Measurements from ENCODE around the gene EZH2. TPM values are rescaled to one million over a fixed set of nuclear protein-coding genes. Genes with fewer than 3 reads are reported as not detected.

EZH2 gene
- total RNA-seq, 2 donors from 2014 or later: 2.3 to 8.6 TPM

DNA sequence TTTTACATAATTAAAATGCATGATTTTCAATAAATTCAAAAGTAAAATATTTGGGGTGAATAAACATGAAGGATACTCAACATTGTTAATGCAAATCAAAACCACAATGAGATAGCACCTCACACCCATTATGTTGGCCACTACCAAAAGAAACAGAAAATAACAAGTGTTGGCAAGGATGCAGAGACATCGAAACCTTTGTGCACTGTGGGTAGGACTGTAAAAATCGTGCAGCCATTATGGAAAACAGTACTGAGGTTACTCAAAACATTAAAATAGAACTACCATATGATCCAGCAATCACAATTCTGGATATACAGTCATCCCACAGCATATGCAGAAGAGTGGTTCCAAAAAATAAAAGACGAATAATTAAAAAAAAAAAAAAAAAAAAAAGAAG lies 13.1 kb downstream of the EZH2 start:
- TF ChIP-seq POLR2AphosphoS5 (IDR thresholded peaks at IDR 0.05): no peak
- TF ChIP-seq, protein P1, sequence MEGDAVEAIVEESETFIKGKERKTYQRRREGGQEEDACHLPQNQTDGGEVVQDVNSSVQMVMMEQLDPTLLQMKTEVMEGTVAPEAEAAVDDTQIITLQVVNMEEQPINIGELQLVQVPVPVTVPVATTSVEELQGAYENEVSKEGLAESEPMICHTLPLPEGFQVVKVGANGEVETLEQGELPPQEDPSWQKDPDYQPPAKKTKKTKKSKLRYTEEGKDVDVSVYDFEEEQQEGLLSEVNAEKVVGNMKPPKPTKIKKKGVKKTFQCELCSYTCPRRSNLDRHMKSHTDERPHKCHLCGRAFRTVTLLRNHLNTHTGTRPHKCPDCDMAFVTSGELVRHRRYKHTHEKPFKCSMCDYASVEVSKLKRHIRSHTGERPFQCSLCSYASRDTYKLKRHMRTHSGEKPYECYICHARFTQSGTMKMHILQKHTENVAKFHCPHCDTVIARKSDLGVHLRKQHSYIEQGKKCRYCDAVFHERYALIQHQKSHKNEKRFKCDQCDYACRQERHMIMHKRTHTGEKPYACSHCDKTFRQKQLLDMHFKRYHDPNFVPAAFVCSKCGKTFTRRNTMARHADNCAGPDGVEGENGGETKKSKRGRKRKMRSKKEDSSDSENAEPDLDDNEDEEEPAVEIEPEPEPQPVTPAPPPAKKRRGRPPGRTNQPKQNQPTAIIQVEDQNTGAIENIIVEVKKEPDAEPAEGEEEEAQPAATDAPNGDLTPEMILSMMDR (IDR thresholded peaks at IDR 0.05): no peak
- no peak for TF ChIP-seq POLR2A (IDR thresholded peaks at IDR 0.05)

GRCh38 chr7:148868378-148868674 lies 15.8 kb downstream of the EZH2 start:
- H3K4me1 ChIP-seq (replicated peaks): no peaks in the 10 kb centered on the region
- WGBS: 72% methylated on average over 5 of the region's 5 CpGs
- no peaks in the 10 kb centered on the region for H3K9me3 ChIP-seq
- no peak overlapping the region for H3K4me3 ChIP-seq
- no peaks in the 10 kb centered on the region for H3K27me3 ChIP-seq (replicated peaks; ENCODE audit: insufficient read depth)
- no peak for DNase-seq (ENCODE audit: low spot score)
- no peaks in the 10 kb centered on the region for H3K36me3 ChIP-seq
- no peak overlapping the region for H3K27ac ChIP-seq
- no peak for TF ChIP-seq POLR2A (IDR thresholded peaks at IDR 0.05)
- TF ChIP-seq, protein P1 (IDR thresholded peaks at IDR 0.05): no peak
- no peak for TF ChIP-seq POLR2AphosphoS5 (IDR thresholded peaks at IDR 0.05)
- intact Hi-C loops (cut with DNase I): no loop called here

More for the DNA sequence above, 13.1 kb downstream of the EZH2 start:
- H3K27ac ChIP-seq: no peak overlapping the region
- no peak overlapping the region for H3K4me3 ChIP-seq
- H3K9me3 ChIP-seq: no peaks in the 10 kb centered on the region
- WGBS: 95% methylated on average over 3 of the region's 3 CpGs
- no peaks in the 10 kb centered on the region for H3K27me3 ChIP-seq (replicated peaks; ENCODE audit: insufficient read depth)
- H3K36me3 ChIP-seq: no peaks in the 10 kb centered on the region
- DNase-seq (ENCODE audit: low spot score): no peak
- intact Hi-C loops (cut with DNase I): no loop called here
- no peaks in the 10 kb centered on the region for H3K4me1 ChIP-seq (replicated peaks)

DNA sequence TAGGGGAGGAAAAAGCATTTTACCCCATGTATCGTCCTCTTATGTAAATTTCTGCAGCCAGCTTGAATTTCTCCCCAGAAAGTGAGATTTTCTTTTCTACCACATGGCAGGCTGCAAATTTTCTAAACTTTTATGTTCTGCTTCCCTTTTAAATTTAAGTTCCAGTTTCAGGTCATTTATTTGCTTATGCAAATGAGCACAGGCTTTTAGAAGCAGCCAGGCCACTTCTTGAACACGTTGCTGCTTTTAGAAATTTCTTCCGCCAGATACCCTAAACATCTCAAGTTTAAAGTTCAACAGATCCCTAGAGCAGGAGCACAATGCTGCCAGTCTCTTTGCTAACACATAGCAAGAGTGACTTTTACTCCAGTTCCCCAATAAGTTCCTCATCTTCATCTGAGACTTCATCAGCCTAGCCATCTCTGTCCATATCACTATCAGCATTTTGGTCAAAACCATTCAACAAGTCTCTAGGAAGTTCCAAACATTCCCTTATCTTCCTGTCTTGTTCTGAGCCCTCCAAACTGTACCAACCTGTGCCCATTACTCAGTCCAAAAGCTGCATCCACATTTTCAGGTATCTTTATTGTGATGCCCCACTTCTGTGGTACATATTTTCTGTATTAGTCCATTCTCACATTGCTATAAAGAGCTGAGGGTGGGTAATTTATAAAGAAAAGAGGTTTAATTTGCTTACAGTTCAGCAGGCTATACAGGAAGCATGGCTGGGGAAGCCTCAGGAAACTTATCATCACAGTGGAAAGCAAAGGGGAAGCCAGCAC lies 16.3 kb downstream of the EZH2 start:
- 92% methylated on average over 3 of the region's 3 CpGs for WGBS
- DNase-seq (ENCODE audit: low spot score): no peak
- H3K4me3 ChIP-seq: no peak overlapping the region
- no peak overlapping the region for H3K27ac ChIP-seq
- H3K36me3 ChIP-seq: no peaks in the 10 kb centered on the region
- intact Hi-C loops (cut with DNase I): no loop called here
- no peaks in the 10 kb centered on the region for H3K4me1 ChIP-seq (replicated peaks)
- no peaks in the 10 kb centered on the region for H3K9me3 ChIP-seq
- no peaks in the 10 kb centered on the region for H3K27me3 ChIP-seq (replicated peaks; ENCODE audit: insufficient read depth)
- TF ChIP-seq, protein P1 (IDR thresholded peaks at IDR 0.05): no peak
- no peak for TF ChIP-seq POLR2A (IDR thresholded peaks at IDR 0.05)
- TF ChIP-seq POLR2AphosphoS5 (IDR thresholded peaks at IDR 0.05): no peak

- WGBS: 93% methylated on average over 6 of the region's 6 CpGs
- intact Hi-C loops (cut with DNase I): no loop called here
- TF ChIP-seq, protein P1 (IDR thresholded peaks at IDR 0.05): no peak
- TF ChIP-seq POLR2AphosphoS5 (IDR thresholded peaks at IDR 0.05): no peak
- no peak for DNase-seq (ENCODE audit: low spot score)
- Histone ChIP-seq H3K27ac (no peak overlapping the region), H3K4me3 (no peak overlapping the region), H3K36me3 (no peaks in the 10 kb centered on the region), H3K27me3 (replicated peaks; ENCODE audit: insufficient read depth) (no peaks in the 10 kb centered on the region), H3K4me1 (replicated peaks) (no peaks in the 10 kb centered on the region), H3K9me3 (no peaks in the 10 kb centered on the region)
Observed at GRCh38 chr7:148866362-148866761, 17.7 kb downstream of the EZH2 start.

DNA sequence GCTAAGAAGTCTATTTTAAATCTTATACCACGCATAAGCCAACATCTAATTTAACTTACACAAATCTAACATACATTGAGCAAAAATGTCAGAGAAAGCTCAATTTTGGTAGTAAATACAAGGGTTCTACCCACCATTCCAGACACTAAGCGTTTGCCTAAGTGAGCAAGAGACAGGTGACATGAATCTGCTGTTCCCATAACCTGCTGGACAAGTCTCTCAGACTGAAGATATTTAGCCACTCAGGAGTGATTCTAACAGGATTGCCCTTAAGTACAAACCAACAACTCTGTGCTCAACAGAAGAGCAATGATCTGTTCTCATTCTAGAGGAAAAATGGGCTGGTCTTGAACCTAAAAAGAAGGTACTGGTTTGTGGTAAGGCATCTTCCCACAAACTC lies 18.8 kb downstream of the EZH2 start:
- intact Hi-C loops (cut with DNase I): no loop called here
- 64% methylated on average over 2 of the region's 2 CpGs for WGBS
- DNase-seq (ENCODE audit: low spot score): no peak

More for the DNA sequence above, 18.8 kb downstream of the EZH2 start:
- no peaks in the 10 kb centered on the region for H3K4me1 ChIP-seq (replicated peaks)
- no peaks in the 10 kb centered on the region for H3K9me3 ChIP-seq
- no peak for TF ChIP-seq POLR2AphosphoS5 (IDR thresholded peaks at IDR 0.05)
- H3K36me3 ChIP-seq: no peaks in the 10 kb centered on the region
- H3K27me3 ChIP-seq (replicated peaks; ENCODE audit: insufficient read depth): no peaks in the 10 kb centered on the region
- no peak overlapping the region for H3K27ac ChIP-seq
- no peak overlapping the region for H3K4me3 ChIP-seq

Data from prostate gland (tissue), 2 donors.